ENCODE data around the gene PELI3.

- no peak for TF ChIP-seq CTCF (IDR thresholded peaks at IDR 0.05)
- no peak for TF ChIP-seq POLR2A (IDR thresholded peaks at IDR 0.05)
- TF ChIP-seq EP300 (IDR thresholded peaks at IDR 0.05), result no peak
- TF ChIP-seq POLR2AphosphoS5 (IDR thresholded peaks at IDR 0.05), result no peak
These were observed 28.7 kb downstream of the PELI3 start for GRCh38 chr11:66495401-66495854.
